ENCODE results near the gene ZNF526.

Gene ZNF526

GRCh38 chr19:42219812-42220750 lies at the start of gene ZNF526:
ZNF526 (plus strand) TSS chr19:42220312; CDS start chr19:42224404, 4,092 bp downstream.
- DNase-seq = peak; percentile 98

GRCh38 chr19:42170715-42171114 lies 49.4 kb upstream of the ZNF526 start:
- DNase-seq = no peak

- DNase-seq = no peak
These were observed 47.9 kb upstream of the ZNF526 start for GRCh38 chr19:42172261-42172660.

GRCh38 chr19:42173695-42174094 lies 46.4 kb upstream of the ZNF526 start:
- no peak for DNase-seq

GRCh38 chr19:42174188-42174587 lies 45.9 kb upstream of the ZNF526 start:
- no peak for DNase-seq

- DNase-seq = no peak
These were observed 45.0 kb upstream of the ZNF526 start for GRCh38 chr19:42174958-42175734.

- DNase-seq = no peak
These were observed 44.0 kb upstream of the ZNF526 start for GRCh38 chr19:42175952-42176648.

- no peak for DNase-seq
These were observed 43.5 kb upstream of the ZNF526 start for GRCh38 chr19:42176649-42176989.

GRCh38 chr19:42176990-42177685 lies 43.0 kb upstream of the ZNF526 start:
- DNase-seq = peak; percentile 80

GRCh38 chr19:42177686-42178019 lies 42.5 kb upstream of the ZNF526 start:
- DNase-seq = no peak

GRCh38 chr19:42178791-42179674 lies 41.1 kb upstream of the ZNF526 start:
- DNase-seq = no peak

- DNase-seq = peak; percentile 71
These were observed 35.7 kb upstream of the ZNF526 start for GRCh38 chr19:42184401-42184861.

GRCh38 chr19:42185277-42185676 lies 34.8 kb upstream of the ZNF526 start:
- DNase-seq = peak; percentile 60

GRCh38 chr19:42188665-42189064 lies 31.4 kb upstream of the ZNF526 start:
- DNase-seq = no peak

- no peak for DNase-seq
These were observed 31.0 kb upstream of the ZNF526 start for GRCh38 chr19:42189133-42189532.

GRCh38 chr19:42191330-42191729 lies 28.8 kb upstream of the ZNF526 start:
- DNase-seq = no peak

GRCh38 chr19:42191855-42192254 lies 28.3 kb upstream of the ZNF526 start:
- no peak for DNase-seq

GRCh38 chr19:42193294-42193693 lies 26.8 kb upstream of the ZNF526 start:
- no peak for DNase-seq

- no peak for DNase-seq
These were observed 26.4 kb upstream of the ZNF526 start for GRCh38 chr19:42193706-42194105.

- no peak for DNase-seq
These were observed 23.8 kb upstream of the ZNF526 start for GRCh38 chr19:42196011-42197001.

Data from CD4-positive, alpha-beta T cell treated with Interleukin-10 for 1 hour (primary cell).